Mesodermal cell (in vitro differentiated cells): ENCODE data around the gene NKG7.

Experiments used
- H3K27ac ChIP-seq: 2 replicates; pipeline ENCODE4 v1.7.0; 2013; ENCODE audit warnings: mild to moderate bottlenecking, low read depth, low read length, moderate library complexity; ENCODE audit not compliant: severe bottlenecking
- H3K36me3 ChIP-seq: 2 replicates; pipeline ENCODE4 v1.7.1; 2013; ENCODE audit warnings: mild to moderate bottlenecking, low read length, moderate library complexity; ENCODE audit not compliant: control insufficient read depth, insufficient read depth
- H3K4me1 ChIP-seq: one replicate; pipeline ENCODE4 v1.7.1; 2013; ENCODE audit warnings: mild to moderate bottlenecking, low read length; ENCODE audit not compliant: insufficient read depth, control insufficient read depth, poor library complexity, severe bottlenecking
- H3K4me3 ChIP-seq: 2 replicates; pipeline ENCODE4 v1.7.0; 2013; ENCODE audit warnings: low read length, control low read depth, mild to moderate bottlenecking; ENCODE audit not compliant: insufficient read depth, poor library complexity, severe bottlenecking; ENCODE audit errors: extremely low read depth
- H3K9me3 ChIP-seq: 2 replicates; pipeline ENCODE4 v1.7.1; 2013; ENCODE audit warnings: mild to moderate bottlenecking, low read length, moderate library complexity; ENCODE audit not compliant: control insufficient read depth
- WGBS, 2 experiments: methylation state at CpG; one replicate each; pipeline ENCODE4 v1.1.5; 2013; ENCODE audit warnings: missing lambda C conversion rate in 2 of 2; ENCODE audit not compliant: insufficient coverage in 2 of 2; 5-methylcytosine and 5-hydroxymethylcytosine counted together

Gene NKG7

GRCh38 chr19:51331716-51332115 is 40.7 kb downstream of the NKG7 start:
- H3K4me3 ChIP-seq, result no peak overlapping the region
- WGBS, 2 experiments, result 94 to 95% methylated on average over 5 to 6 of the region's 6 CpGs
- H3K9me3 ChIP-seq, result no peaks in the 10 kb centered on the region
- H3K36me3 ChIP-seq, result peaks cover 8% of the 10 kb centered on the region
- no peaks in the 10 kb centered on the region for H3K4me1 ChIP-seq
- H3K27ac ChIP-seq, result no peak overlapping the region

GRCh38 chr19:51331193-51331592 is 41.3 kb downstream of the NKG7 start:
- Histone ChIP-seq H3K4me1 (no peaks in the 10 kb centered on the region), H3K36me3 (peaks cover 8% of the 10 kb centered on the region), H3K27ac (no peak overlapping the region), H3K9me3 (no peaks in the 10 kb centered on the region), H3K4me3 (no peak overlapping the region)
- 69 to 80% methylated on average over 3 of the region's 3 CpGs for WGBS, 2 experiments

DNA sequence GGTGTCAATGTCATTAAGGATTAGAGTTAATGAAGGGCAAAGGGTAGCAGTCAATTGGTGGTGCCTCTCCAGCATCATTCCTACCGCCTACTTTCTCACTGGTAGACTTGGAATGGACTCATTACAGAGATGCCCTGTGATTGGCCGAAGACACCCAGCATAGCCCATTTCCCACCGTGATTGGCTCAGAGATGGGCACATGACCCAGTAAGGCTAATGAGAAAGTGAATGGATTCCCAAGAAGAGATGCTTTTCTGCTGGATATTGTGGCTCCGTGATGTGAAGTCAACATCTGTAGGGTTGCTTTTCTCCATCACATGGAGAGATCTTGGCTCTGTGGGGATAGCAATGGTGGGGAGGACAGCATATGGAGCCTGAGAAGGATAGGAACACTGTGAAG is 42.1 kb downstream of the NKG7 start:
- 98% methylated on average over 4 of the region's 4 CpGs for WGBS, 2 experiments
- H3K4me3 ChIP-seq, result no peak overlapping the region
- no peaks in the 10 kb centered on the region for H3K4me1 ChIP-seq
- H3K36me3 ChIP-seq, result peaks cover 8% of the 10 kb centered on the region
- no peak overlapping the region for H3K27ac ChIP-seq
- H3K9me3 ChIP-seq, result no peaks in the 10 kb centered on the region

DNA sequence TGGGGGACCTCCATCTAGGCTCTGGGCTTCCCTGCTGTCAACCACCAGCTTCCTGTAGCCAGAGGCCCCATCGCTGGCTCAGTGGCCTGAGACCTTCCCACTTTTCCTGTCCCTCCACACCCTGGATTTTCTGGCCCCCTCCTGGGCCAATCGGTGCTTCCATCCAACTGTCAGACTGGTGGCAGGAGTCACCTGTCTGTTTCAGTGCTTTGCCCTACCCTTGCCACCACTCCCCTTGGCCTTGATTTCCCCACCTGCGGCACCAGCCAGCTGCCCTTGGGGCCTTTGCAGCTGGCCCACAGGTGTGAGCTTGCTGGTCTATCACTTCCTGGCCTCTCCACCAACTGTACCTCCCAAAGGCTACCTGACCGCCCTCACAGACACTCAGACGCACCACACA is 43.0 kb downstream of the NKG7 start:
- no peak overlapping the region for H3K27ac ChIP-seq
- H3K9me3 ChIP-seq, result no peaks in the 10 kb centered on the region
- 85 to 89% methylated on average over 3 of the region's 5 CpGs for WGBS, 2 experiments

DNA sequence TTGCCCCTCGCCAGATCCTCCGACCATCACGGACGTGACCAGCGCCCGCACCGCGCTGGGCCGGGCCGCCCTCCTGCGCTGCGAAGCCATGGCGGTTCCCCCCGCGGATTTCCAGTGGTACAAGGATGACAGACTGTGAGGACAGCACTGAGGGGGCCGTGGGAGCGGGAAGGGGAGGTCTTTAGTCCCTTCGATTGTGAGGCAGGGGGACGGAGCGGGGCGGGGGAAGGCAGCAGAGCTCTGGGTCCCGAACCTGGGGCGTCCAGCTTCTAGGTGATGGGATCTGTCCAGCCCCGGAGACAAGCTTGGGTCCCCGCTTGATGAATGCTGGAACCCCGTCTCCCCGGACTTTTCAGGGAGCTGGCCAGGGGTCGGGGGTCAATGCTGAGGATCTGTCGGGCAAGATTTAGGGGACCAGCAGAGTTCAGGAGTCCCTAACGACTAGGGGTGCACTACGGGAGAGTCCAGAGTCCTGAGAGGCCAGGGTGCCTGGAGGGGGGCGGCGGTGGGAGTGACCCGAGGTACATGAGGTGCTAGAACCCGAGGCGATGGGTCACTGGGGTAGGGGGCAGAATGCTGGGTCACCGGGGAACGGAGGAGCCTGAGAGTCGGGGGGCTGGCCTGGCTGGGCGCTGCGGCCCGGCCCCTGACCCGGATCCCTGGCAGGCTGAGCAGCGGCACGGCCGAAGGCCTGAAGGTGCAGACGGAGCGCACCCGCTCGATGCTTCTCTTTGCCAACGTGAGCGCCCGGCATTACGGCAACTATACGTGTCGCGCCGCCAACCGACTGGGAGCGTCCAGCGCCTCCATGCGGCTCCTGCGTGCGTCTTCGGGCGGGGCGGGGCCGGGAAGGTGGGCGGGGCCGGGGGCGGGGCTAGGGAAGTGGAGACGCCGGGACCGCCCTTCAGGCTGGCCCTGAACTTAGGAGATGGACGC is 45.1 kb downstream of the NKG7 start:
- no peaks in the 10 kb centered on the region for H3K4me1 ChIP-seq
- no peak overlapping the region for H3K27ac ChIP-seq
- peaks cover 8% of the 10 kb centered on the region for H3K36me3 ChIP-seq
- H3K9me3 ChIP-seq, result no peaks in the 10 kb centered on the region
- peak overlapping the region; percentile 16 for H3K4me3 ChIP-seq
- WGBS, 2 experiments, result 66 to 70% methylated on average over 46 to 68 of the region's 75 CpGs

More for the DNA sequence above, 43.0 kb downstream of the NKG7 start:
- Histone ChIP-seq H3K4me1 (no peaks in the 10 kb centered on the region), H3K36me3 (peaks cover 8% of the 10 kb centered on the region), H3K4me3 (no peak overlapping the region)

- 76% methylated on average over 24 to 33 of the region's 36 CpGs for WGBS, 2 experiments
- H3K9me3 ChIP-seq, result no peaks in the 10 kb centered on the region
- peaks cover 8% of the 10 kb centered on the region for H3K36me3 ChIP-seq
- H3K4me1 ChIP-seq, result no peaks in the 10 kb centered on the region
- H3K4me3 ChIP-seq, result no peak overlapping the region
- H3K27ac ChIP-seq, result no peak overlapping the region
Observed at GRCh38 chr19:51326216-51327065, 46.0 kb downstream of the NKG7 start.

GRCh38 chr19:51325161-51325976 is 47.1 kb downstream of the NKG7 start:
- WGBS, 2 experiments, result 93 to 95% methylated on average over 16 to 26 of the region's 26 CpGs

DNA sequence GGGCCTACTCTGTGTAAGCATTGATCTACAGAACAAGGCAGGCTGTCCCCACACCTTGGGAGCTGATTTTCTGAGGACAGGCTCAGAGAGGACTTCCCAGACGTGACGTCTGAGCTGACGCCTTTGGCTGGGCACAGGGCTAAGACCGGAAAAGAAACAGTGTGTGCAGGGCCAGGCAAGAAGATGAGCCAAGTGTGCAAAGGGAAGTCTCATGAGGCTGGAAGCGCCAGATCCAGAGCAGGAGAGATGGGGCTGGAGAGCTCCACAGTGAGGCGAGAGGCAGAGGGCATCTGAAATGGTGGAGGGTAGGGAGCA is 48.3 kb downstream of the NKG7 start:
- H3K4me3 ChIP-seq, result no peak overlapping the region
- no peaks in the 10 kb centered on the region for H3K9me3 ChIP-seq
- H3K36me3 ChIP-seq, result no peaks in the 10 kb centered on the region
- H3K27ac ChIP-seq, result no peak overlapping the region
- whole genome bisulfite sequencing, 2 experiments, result 95 to 96% methylated on average over 6 of the region's 6 CpGs
- no peaks in the 10 kb centered on the region for H3K4me1 ChIP-seq

More at GRCh38 chr19:51325161-51325976, 47.1 kb downstream of the NKG7 start:
- Histone ChIP-seq H3K4me1 (no peaks in the 10 kb centered on the region), H3K36me3 (peaks cover 3% of the 10 kb centered on the region), H3K4me3 (no peak overlapping the region), H3K9me3 (no peaks in the 10 kb centered on the region), H3K27ac (no peak overlapping the region)

GRCh38 chr19:51323481-51324166 is 48.8 kb downstream of the NKG7 start:
- H3K4me1 ChIP-seq, result no peaks in the 10 kb centered on the region
- no peak overlapping the region for H3K4me3 ChIP-seq
- H3K36me3 ChIP-seq, result no peaks in the 10 kb centered on the region
- H3K27ac ChIP-seq, result no peak overlapping the region
- no peaks in the 10 kb centered on the region for H3K9me3 ChIP-seq
- 92 to 95% methylated on average over 21 to 22 of the region's 29 CpGs for WGBS, 2 experiments

- no peaks in the 10 kb centered on the region for H3K4me1 ChIP-seq
- WGBS, 2 experiments, result 87 to 92% methylated on average over 10 to 13 of the region's 14 CpGs
- no peak overlapping the region for H3K4me3 ChIP-seq
- no peaks in the 10 kb centered on the region for H3K36me3 ChIP-seq
- H3K9me3 ChIP-seq, result no peaks in the 10 kb centered on the region
- H3K27ac ChIP-seq, result no peak overlapping the region
Observed at GRCh38 chr19:51321799-51322198, 50.7 kb downstream of the NKG7 start.
